Choroid plexus epithelial cell (primary cell): ENCODE measurements around the gene CMTM2.
"Not testable (repeated sequence)": the region's sequence is repeated elsewhere in the genome, so short reads cannot be mapped to it uniquely, and the experiment has no call there.

Source experiments
- DNase-seq: peaks from one replicate; pipeline ENCODE4 v3.0.0-alpha.2; 2010; ENCODE audit warnings: low read depth
- H3K4me3 ChIP-seq: 2 replicates; pipeline ENCODE4 v1.5.1; 2011; ENCODE audit warnings: low read depth, mild to moderate bottlenecking, control low read depth, low read length, moderate library complexity
- TF ChIP-seq, protein P1 (sequence below): conservative IDR thresholded peaks from 2 replicates; pipeline ENCODE4 v1.5.1; 2011; ENCODE audit warnings: low read depth, mild to moderate bottlenecking, control low read depth, inconsistent platforms, low read length, moderate library complexity

The CMTM2 gene

DNA sequence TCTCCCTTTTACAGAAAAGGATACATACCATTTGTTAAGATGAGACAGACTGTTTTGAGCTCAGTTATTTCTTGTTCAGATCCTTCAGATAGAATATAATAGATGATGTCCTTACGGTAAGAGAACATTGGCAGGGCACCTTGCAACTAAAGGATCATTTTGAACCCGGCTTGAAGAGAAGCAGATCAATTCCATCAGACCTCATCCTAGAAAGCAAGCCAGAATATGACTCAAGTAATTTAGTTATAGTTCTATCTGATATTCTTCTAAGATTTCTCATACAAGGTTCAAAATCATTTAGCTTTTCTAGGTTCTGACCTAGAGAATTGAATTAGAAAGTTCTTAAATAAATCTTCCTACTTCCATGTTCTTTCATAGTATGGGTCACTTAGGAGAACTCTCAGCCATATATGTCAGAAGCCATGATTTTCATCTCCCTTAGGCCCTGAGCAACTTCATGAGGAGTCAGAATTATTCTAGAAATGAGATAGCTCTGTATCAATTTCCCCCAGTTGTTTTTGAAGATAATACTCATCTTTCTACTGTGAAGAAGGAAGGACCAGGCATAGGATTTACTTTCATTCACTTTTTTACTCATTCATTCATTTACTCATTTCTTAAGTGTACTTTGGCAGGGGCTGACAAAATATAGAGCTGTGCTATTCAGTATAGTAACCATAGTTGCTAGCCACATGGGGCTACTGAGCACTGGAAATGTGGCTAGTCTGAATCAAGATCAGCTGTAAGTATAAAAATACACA, 15.5 kb upstream of the CMTM2 start:
- TF ChIP-seq, protein P1, sequence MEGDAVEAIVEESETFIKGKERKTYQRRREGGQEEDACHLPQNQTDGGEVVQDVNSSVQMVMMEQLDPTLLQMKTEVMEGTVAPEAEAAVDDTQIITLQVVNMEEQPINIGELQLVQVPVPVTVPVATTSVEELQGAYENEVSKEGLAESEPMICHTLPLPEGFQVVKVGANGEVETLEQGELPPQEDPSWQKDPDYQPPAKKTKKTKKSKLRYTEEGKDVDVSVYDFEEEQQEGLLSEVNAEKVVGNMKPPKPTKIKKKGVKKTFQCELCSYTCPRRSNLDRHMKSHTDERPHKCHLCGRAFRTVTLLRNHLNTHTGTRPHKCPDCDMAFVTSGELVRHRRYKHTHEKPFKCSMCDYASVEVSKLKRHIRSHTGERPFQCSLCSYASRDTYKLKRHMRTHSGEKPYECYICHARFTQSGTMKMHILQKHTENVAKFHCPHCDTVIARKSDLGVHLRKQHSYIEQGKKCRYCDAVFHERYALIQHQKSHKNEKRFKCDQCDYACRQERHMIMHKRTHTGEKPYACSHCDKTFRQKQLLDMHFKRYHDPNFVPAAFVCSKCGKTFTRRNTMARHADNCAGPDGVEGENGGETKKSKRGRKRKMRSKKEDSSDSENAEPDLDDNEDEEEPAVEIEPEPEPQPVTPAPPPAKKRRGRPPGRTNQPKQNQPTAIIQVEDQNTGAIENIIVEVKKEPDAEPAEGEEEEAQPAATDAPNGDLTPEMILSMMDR: no peak
- H3K4me3 ChIP-seq: no peak overlapping the region
- no peak for DNase-seq

DNA sequence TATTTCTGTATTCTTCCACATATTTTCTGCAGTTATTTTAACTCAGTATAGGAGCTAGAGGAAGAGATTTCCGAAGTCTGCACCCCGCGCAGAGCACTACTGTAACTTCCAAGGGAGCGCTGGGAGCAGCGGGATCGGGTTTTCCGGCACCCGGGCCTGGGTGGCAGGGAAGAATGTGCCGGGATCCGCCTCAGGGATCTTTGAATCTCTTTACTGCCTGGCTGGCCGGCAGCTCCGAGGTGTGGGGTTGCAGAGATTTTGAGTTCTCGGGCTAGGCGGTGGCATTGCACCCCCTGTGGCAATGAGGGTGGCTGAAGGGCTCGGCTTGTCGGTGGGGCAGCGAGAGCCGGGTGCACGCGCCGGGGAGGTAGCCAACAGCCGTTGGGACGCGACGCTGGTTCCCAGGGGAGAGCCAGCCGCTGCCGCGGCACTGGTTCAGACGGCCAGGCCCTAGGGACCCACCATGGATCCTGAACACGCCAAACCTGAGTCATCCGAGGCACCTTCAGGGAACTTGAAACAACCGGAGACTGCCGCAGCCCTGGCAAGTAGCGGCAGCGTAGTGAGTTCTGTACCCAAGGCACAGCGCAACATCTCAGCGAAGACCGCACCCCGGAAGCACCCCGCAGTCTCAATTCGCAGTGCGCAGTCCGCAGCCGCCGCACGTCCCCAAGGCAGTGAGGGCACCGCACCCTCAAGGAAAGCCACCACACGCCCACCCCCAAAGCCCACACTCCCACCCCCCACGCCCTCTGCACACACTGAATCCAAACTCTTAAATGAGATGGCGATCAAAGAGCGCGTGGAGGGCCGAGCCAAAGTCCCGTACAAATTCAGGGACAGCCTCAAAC, 13.0 kb upstream of the CMTM2 start, which contains the start of gene CMTM1:
Gene CMTM1, plus strand, starts transcription at position 389 of the 851 bp plus-strand sequence. Its CDS starts 75 bp downstream, at position 464.
- H3K4me3 ChIP-seq: no peak within 1 kb of the TSS
- TF ChIP-seq, protein P1: no peak
- DNase-seq: no peak

DNA sequence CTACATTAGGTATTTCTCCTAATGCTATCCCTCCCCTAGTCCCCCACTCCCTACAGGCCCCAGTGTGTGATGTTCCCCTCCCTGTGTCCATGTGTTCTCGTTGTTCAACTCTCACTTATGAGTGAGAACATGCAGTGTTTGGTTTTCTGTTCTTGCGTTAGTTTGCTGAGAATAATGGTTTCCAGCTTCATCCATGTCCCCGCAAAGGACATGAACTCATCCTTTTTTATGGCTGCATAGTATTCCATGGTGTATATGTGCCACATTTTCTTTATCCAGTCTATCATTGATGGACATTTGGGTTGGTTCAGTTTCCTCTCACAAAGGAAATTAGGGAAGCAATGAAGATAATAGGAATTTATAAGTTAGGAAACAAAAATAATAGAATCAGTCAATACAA, 12.0 kb upstream of the CMTM2 start:
- not testable (repeated sequence) for H3K4me3 ChIP-seq, DNase-seq

DNA sequence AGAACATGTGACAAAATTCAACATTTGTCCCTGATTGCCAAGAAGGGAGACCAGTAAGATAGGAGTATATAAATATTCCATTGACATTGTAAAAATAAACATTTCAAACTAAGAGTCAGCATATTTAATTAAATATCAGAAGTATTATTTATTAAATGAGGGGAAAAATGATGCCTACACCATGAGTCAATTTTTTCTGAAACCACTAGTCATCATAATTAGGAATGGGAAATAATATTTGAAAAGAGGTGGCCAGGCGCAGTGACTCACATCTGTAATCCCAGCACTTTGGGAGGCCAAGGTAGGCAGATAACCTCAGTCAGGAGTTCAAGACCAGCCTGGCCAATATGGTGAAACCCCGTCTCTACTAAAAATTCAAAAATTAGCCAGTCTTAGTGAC, 10.9 kb upstream of the CMTM2 start:
- H3K4me3 ChIP-seq: no peak overlapping the region
- TF ChIP-seq, protein P1: no peak
- peak; percentile 49 for DNase-seq

DNA sequence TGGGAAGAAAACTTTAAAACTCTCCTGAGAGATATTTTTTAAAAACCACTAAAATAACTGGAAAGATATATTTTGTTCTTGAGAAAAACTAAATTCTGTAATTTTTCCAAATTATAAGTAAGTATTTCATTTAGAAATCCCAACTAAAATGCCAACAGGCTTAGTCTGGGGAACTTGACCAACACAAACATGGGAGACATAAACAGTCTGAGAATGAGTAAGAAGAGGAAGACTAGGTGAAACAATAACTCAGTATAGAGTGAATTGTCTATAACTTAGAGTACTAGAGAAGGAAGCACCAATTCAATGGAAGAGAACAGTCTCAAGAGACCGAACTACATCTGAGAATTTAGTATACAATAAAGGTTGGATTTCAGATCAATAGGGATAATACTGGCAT, 10.1 kb upstream of the CMTM2 start:
- no peak overlapping the region for H3K4me3 ChIP-seq
- TF ChIP-seq, protein P1: no peak
- DNase-seq: peak; percentile 69

DNA sequence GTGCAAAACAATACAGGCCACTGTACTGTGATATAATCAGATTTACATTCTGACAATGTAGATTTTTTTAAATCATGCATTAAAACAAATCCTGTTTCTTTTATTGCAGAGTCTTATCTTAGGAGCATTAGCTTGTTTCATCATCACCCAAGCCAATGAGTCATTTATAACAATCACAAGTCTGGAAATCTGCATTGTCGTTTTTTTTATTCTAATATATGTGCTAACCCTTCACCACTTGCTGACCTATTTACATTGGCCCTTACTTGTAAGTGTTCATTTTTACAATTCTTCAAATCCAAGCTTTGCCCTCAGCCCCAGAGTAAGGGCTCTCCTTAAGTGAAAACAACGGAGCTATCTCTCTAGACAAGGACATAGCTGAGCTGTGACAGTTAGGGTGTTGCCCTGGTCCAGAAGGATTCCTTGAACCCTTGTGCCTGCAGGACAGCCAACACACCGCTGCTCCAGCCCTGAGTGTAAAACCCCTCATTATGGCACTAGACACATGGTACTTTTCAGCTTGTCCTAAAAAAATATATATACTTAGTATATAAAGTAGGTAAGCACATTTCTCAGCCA, 9.3 kb upstream of the CMTM2 start:
- peak; percentile 74 for DNase-seq
- no peak overlapping the region for H3K4me3 ChIP-seq
- TF ChIP-seq, protein P1: no peak

DNA sequence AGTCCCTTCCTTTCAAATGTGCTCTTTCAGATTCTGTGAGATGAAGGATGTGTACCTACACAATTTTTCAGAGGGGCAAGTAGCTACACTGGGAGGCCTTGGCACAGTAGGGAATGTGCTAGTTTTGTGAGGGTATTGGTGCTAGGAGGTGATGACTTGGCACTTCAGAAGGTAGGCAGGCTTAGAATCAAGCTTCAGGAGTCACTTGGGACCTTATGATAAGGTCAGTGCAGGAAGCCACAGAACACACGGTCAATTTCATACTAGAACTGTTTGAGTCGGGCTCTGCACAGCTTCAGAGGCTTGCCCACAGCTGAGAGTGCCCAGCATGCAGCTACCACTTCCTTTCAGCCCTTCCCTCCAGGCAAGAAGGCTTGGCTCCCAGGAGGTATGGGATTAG, 6.9 kb upstream of the CMTM2 start:
- H3K4me3 ChIP-seq: no peak overlapping the region
- no peak for DNase-seq
- TF ChIP-seq, protein P1: no peak
